SU-DHL-6 (cell line): Measurements from ENCODE around the gene ADSS2.

Experiments used
- EZH2phosphoT487 ChIP-seq: fragments of 200-600 bp; sonication (generic), shearing (Covaris generic); conservative IDR thresholded peaks from 2 replicates; pipeline ENCODE4 v1.6.1; 2018; ENCODE audit warnings: mild to moderate bottlenecking, antibody characterized with exemption, low read length, moderate library complexity, mixed read lengths
- TF ChIP-seq, protein P1 (sequence below): fragments of 200-600 bp; sonication (generic); IDR thresholded peaks from one replicate; pipeline ENCODE4 v1.5.1; 2017; ENCODE audit warnings: antibody characterized with exemption, mild to moderate bottlenecking, low read length, moderate library complexity; ENCODE audit not compliant: insufficient read depth, poor library complexity, severe bottlenecking

DNA sequence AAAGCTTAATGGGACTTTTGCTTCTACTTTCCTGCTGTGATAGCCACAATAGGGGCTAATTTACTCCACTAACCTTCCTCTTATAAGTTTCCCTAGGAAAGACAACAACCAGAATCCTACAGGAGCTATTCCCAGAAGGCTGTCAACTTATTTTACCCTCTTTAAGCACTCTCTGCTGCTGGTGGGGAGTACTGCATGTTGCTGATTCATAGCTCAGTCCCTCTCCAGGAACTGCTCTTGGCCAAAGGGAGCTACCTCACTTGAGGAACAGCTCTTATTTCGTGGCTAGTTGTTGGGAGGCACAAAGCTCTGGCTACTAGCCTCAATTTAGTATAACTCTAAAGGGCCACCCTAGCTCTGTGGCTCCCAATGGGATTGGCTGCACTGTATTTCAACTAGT is 37.2 kb downstream of the ADSS2 start:
- TF ChIP-seq, protein P1, sequence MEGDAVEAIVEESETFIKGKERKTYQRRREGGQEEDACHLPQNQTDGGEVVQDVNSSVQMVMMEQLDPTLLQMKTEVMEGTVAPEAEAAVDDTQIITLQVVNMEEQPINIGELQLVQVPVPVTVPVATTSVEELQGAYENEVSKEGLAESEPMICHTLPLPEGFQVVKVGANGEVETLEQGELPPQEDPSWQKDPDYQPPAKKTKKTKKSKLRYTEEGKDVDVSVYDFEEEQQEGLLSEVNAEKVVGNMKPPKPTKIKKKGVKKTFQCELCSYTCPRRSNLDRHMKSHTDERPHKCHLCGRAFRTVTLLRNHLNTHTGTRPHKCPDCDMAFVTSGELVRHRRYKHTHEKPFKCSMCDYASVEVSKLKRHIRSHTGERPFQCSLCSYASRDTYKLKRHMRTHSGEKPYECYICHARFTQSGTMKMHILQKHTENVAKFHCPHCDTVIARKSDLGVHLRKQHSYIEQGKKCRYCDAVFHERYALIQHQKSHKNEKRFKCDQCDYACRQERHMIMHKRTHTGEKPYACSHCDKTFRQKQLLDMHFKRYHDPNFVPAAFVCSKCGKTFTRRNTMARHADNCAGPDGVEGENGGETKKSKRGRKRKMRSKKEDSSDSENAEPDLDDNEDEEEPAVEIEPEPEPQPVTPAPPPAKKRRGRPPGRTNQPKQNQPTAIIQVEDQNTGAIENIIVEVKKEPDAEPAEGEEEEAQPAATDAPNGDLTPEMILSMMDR: no peak
- no peak for TF ChIP-seq EZH2phosphoT487
